K562 (cell line): Measurements from ENCODE around the gene PGAP2. TPM values are rescaled to one million over a fixed set of nuclear protein-coding genes. Genes with fewer than 3 reads are reported as not detected.

Experiments
- BHLHE40 ChIP-seq: IDR thresholded peaks from 2 replicates; pipeline ENCODE4 v1.6.1; 2011; ENCODE audit warnings: low read length, improper control_type of control experiment
- CREBBP ChIP-seq: IDR thresholded peaks from one replicate; pipeline ENCODE4 v1.6.1; 2012; ENCODE audit warnings: low read depth, mild to moderate bottlenecking, control low read depth, inconsistent platforms, low read length
- GATA2 ChIP-seq: sonication (generic); formaldehyde crosslinking; IDR thresholded peaks from 2 replicates; pipeline ENCODE4 v1.4.0; 2020; ENCODE audit warnings: mild to moderate bottlenecking, missing genetic modification reagents
- IFI16 ChIP-seq: fragments of 250-450 bp; sonication (Bioruptor Pico); IDR thresholded peaks from 2 replicates; pipeline ENCODE4 v2.1.2; 2022; ENCODE audit warnings: mild to moderate bottlenecking, inconsistent platforms
- JUNB ChIP-seq: fragments of 450-650 bp; formaldehyde crosslinking; conservative IDR thresholded peaks from 2 replicates; pipeline ENCODE4 v1.4.0; 2020; ENCODE audit warnings: mild to moderate bottlenecking
- MAZ ChIP-seq, 2 experiments: fragments of 450-650 bp in 1 of 2; sonication (generic) in 1 of 2; formaldehyde crosslinking; IDR thresholded peaks in 1 of 2; conservative IDR thresholded peaks in 1 of 2; 2 replicates each; pipeline versions ENCODE4 v1.4.0 to v1.5.0; 2020; ENCODE audit warnings: mild to moderate bottlenecking in 1 of 2, missing genetic modification reagents in 1 of 2
- PHB ChIP-seq: fragments of 250-450 bp; sonication (Bioruptor Pico); IDR thresholded peaks from 2 replicates; pipeline ENCODE4 v1.5.0; 2021
- PHF8 ChIP-seq: fragments of 200-600 bp; sonication (generic); IDR thresholded peaks from 2 replicates; pipeline ENCODE4 v1.6.1; 2012; ENCODE audit warnings: mixed run types, mild to moderate bottlenecking, inconsistent platforms, low read length, moderate library complexity, borderline replicate concordance
- RBM15 ChIP-seq: fragments of 200-400 bp; formaldehyde crosslinking; IDR thresholded peaks from 2 replicates; pipeline ENCODE4 v1.6.1; 2018; ENCODE audit warnings: mild to moderate bottlenecking, low read length, moderate library complexity; ENCODE audit not compliant: insufficient read depth
- SNAPC5 ChIP-seq: fragments of 250-450 bp; sonication (Bioruptor Pico); IDR thresholded peaks from 2 replicates; pipeline ENCODE4 v1.8.0; 2021; ENCODE audit warnings: moderate library complexity, mild to moderate bottlenecking, inconsistent platforms
- SP1 ChIP-seq: sonication (generic); formaldehyde crosslinking; IDR thresholded peaks from 2 replicates; pipeline ENCODE4 v1.8.1; 2022; ENCODE audit warnings: mild to moderate bottlenecking, missing genetic modification reagents
- ZNF407 ChIP-seq: fragments of 450-650 bp; IDR thresholded peaks from 2 replicates; pipeline ENCODE4 v1.6.1; 2016; ENCODE audit warnings: low read depth
- ZNF695 ChIP-seq: fragments of 450-650 bp; formaldehyde crosslinking; IDR thresholded peaks from 2 replicates; pipeline ENCODE4 v1.4.0; 2020; ENCODE audit warnings: mild to moderate bottlenecking, moderate library complexity
- polyA plus RNA-seq, 8 experiments: library from polyadenylated mRNA; depleted of rRNA in 4 of 8; stranded (reverse) in 5 of 8; unstranded in 3 of 8; fragments of >200 nt; fragmentation: Nextera tagmentation in 2 of 8; fragmentation: Illumina TruSeq in 1 of 8; extraction: Ambion mirVana in 2 of 8; extraction: Trizol in 1 of 8; gene quantifications; 2 replicates each; pipeline versions ENCODE4 v1.2.1 to v1.2.3, GENCODE V29; 2011 to 2014; ENCODE audit warnings: inconsistent platforms in 1 of 8, missing spikeins in 1 of 8
- total RNA-seq, 7 experiments: library from RNA; depleted of rRNA in 6 of 7; stranded (reverse); fragments of >200 nt in 6 of 7; fragmentation: Illumina TruSeq in 2 of 7; extraction: Trizol in 2 of 7; gene quantifications; 2 replicates each; pipeline versions ENCODE4 v1.2.1 to v1.2.3, GENCODE V29; 2011 to 2021; ENCODE audit warnings: low replicate concordance in 1 of 7
- TF ChIP-seq, protein P1 (sequence below): fragments of 250-450 bp; sonication (Bioruptor Pico); IDR thresholded peaks from 2 replicates; pipeline ENCODE4 v1.8.0; 2022; ENCODE audit warnings: inconsistent platforms
- TF ChIP-seq, protein P2 (sequence below), 3 experiments: fragments of 200-800 bp in 1 of 3; fragments of 250-450 bp in 1 of 3; fragments of 450-650 bp in 1 of 3; sonication (Bioruptor Pico) in 1 of 3; sonication (Bioruptor generic) in 1 of 3; formaldehyde crosslinking in 1 of 3; IDR thresholded peaks; 2 replicates each; pipeline versions ENCODE4 v1.6.1 to v1.8.0; 2016 to 2022; ENCODE audit warnings: mild to moderate bottlenecking in 2 of 3, missing genetic modification characterization in 2 of 3, missing compliant biosample characterization in 1 of 3, moderate library complexity in 1 of 3

PGAP2 gene
- total and polyA plus RNA-seq, 9 of the 15 experiments (the other 6 are each of a cell fraction or from before 2014, with no cell fraction given): 17.9 to 47.2 (median 33.7) TPM

- TF ChIP-seq, protein P1, sequence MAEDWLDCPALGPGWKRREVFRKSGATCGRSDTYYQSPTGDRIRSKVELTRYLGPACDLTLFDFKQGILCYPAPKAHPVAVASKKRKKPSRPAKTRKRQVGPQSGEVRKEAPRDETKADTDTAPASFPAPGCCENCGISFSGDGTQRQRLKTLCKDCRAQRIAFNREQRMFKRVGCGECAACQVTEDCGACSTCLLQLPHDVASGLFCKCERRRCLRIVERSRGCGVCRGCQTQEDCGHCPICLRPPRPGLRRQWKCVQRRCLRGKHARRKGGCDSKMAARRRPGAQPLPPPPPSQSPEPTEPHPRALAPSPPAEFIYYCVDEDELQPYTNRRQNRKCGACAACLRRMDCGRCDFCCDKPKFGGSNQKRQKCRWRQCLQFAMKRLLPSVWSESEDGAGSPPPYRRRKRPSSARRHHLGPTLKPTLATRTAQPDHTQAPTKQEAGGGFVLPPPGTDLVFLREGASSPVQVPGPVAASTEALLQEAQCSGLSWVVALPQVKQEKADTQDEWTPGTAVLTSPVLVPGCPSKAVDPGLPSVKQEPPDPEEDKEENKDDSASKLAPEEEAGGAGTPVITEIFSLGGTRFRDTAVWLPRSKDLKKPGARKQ (CRISPR knock-in tag): no peak
- no peak for TF ChIP-seq CREBBP
- TF ChIP-seq IFI16 (CRISPR knock-in tag): no peak
- TF ChIP-seq GATA2: no peak
- TF ChIP-seq BHLHE40: no peak
- no peak for TF ChIP-seq PHF8
- TF ChIP-seq RBM15: no peak
- no peak for TF ChIP-seq PHB
- TF ChIP-seq SNAPC5 (CRISPR knock-in tag): no peak
- TF ChIP-seq, protein P2, sequence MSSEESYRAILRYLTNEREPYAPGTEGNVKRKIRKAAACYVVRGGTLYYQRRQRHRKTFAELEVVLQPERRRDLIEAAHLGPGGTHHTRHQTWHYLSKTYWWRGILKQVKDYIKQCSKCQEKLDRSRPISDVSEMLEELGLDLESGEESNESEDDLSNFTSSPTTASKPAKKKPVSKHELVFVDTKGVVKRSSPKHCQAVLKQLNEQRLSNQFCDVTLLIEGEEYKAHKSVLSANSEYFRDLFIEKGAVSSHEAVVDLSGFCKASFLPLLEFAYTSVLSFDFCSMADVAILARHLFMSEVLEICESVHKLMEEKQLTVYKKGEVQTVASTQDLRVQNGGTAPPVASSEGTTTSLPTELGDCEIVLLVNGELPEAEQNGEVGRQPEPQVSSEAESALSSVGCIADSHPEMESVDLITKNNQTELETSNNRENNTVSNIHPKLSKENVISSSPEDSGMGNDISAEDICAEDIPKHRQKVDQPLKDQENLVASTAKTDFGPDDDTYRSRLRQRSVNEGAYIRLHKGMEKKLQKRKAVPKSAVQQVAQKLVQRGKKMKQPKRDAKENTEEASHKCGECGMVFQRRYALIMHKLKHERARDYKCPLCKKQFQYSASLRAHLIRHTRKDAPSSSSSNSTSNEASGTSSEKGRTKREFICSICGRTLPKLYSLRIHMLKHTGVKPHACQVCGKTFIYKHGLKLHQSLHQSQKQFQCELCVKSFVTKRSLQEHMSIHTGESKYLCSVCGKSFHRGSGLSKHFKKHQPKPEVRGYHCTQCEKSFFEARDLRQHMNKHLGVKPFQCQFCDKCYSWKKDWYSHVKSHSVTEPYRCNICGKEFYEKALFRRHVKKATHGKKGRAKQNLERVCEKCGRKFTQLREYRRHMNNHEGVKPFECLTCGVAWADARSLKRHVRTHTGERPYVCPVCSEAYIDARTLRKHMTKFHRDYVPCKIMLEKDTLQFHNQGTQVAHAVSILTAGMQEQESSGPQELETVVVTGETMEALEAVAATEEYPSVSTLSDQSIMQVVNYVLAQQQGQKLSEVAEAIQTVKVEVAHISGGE (CRISPR knock-in tag; IDR thresholded peaks at IDR 0.05): no peak
- TF ChIP-seq ZNF695 (CRISPR knock-in tag): no peak
- TF ChIP-seq SP1 (CRISPR knock-in tag): no peak
- TF ChIP-seq ZNF407: no peak
- no peak for TF ChIP-seq JUNB (CRISPR knock-in tag)
- no peak for TF ChIP-seq MAZ (CRISPR knock-in tag; conservative IDR thresholded peaks at IDR 0.05 in 1 of 2, IDR thresholded peaks at IDR 0.05 in 1 of 2)
These were observed 57.8 kb downstream of the PGAP2 start (continued) for GRCh38 chr11:3866206-3866605.
